Measurements from ENCODE around the gene MB21D2. TPM values are rescaled to one million over a fixed set of nuclear protein-coding genes. Genes with fewer than 3 reads are reported as not detected.
"Not testable (repeated sequence)": the region's sequence is repeated elsewhere in the genome, so short reads cannot be mapped to it uniquely, and the experiment has no call there.

MB21D2 gene
- total RNA-seq, result 1 to 10 TPM; 4.6 to 8.0 (median 5.3) TPM

GRCh38 chr3:192917404-192918274, at the start of gene MB21D2:
MB21D2 (minus strand) TSS chr3:192917856; CDS start chr3:192917840, 16 bp downstream.
- WGBS, 2 donors, result 1 to 2% methylated on average over 29 to 53 of the region's 66 CpGs
- H3K4me3 ChIP-seq, result peak within 1 kb of the TSS; percentile 47 to 73 (median 68)
- no peaks in the 10 kb centered on the region for H3K36me3 ChIP-seq
- DNase-seq (peak; percentile 57 to 94), ATAC-seq (ENCODE audit: low FRiP score in 2 of 2) (peak; percentile 88 to 94)
- H3K4me1 ChIP-seq, result peaks cover 0 to 29% (median 10%) of the 10 kb centered on the region in 4 donors
- TF ChIP-seq CTCF (IDR thresholded peaks at IDR 0.05), result no peak
- TF ChIP-seq POLR2A (IDR thresholded peaks at IDR 0.05), result peak in 2 of 4 donors; percentile 27 to 74
- TF ChIP-seq POLR2AphosphoS5 (IDR thresholded peaks at IDR 0.05), result peak; percentile 31 to 65
- peak within 1 kb of the TSS; percentile 77 to 88 (median 86) for H3K27ac ChIP-seq
- no peaks in the 10 kb centered on the region for H3K9me3 ChIP-seq
- no peaks in the 10 kb centered on the region for H3K27me3 ChIP-seq

GRCh38 chr3:192964959-192965719, 47.5 kb upstream of the MB21D2 start:
- not testable (repeated sequence) for H3K27ac ChIP-seq; H3K4me1 ChIP-seq; H3K36me3 ChIP-seq; H3K4me3 ChIP-seq; H3K9me3 ChIP-seq; H3K27me3 ChIP-seq; ATAC-seq (ENCODE audit: low FRiP score in 2 of 2); DNase-seq
- 94 to 95% methylated on average over 15 to 20 of the region's 21 CpGs for WGBS, 2 donors

GRCh38 chr3:192959773-192960172, 42.1 kb upstream of the MB21D2 start:
- 68 to 72% methylated on average over 3 of the region's 3 CpGs for WGBS, 2 donors
- Histone ChIP-seq H3K36me3 (no peaks in the 10 kb centered on the region), H3K4me1 (peaks cover 0 to 12% (median 7%) of the 10 kb centered on the region in 4 donors), H3K4me3 (no peak overlapping the region), H3K27ac (no peak overlapping the region), H3K27me3 (no peaks in the 10 kb centered on the region), H3K9me3 (no peaks in the 10 kb centered on the region)
- no peak for ATAC-seq (ENCODE audit: low FRiP score in 2 of 2)
- no peak for DNase-seq
- TF ChIP-seq POLR2AphosphoS5 (IDR thresholded peaks at IDR 0.05) (no peak), POLR2A (IDR thresholded peaks at IDR 0.05) (no peak), CTCF (IDR thresholded peaks at IDR 0.05) (no peak)

GRCh38 chr3:192958219-192958872, 40.7 kb upstream of the MB21D2 start:
- no peak overlapping the region for H3K4me3 ChIP-seq
- ATAC-seq (ENCODE audit: low FRiP score in 2 of 2) (no peak), DNase-seq (no peak)
- H3K9me3 ChIP-seq, result no peaks in the 10 kb centered on the region
- no peaks in the 10 kb centered on the region for H3K27me3 ChIP-seq
- peaks cover 0 to 12% (median 7%) of the 10 kb centered on the region in 4 donors for H3K4me1 ChIP-seq
- H3K27ac ChIP-seq, result peak overlapping the region in 3 of 4 donors; percentile 13 to 66 (median 57)
- no peaks in the 10 kb centered on the region for H3K36me3 ChIP-seq
- no peak for TF ChIP-seq CTCF (IDR thresholded peaks at IDR 0.05)
- no peak for TF ChIP-seq POLR2A (IDR thresholded peaks at IDR 0.05)
- TF ChIP-seq EP300 (IDR thresholded peaks at IDR 0.05), result no peak
- TF ChIP-seq POLR2AphosphoS5 (IDR thresholded peaks at IDR 0.05), result no peak

Data from upper lobe of left lung (tissue), 6 donors.